Parathyroid adenoma (tissue), 2 donors: ENCODE results near the gene SLC25A53.

ENCODE experiments used
- H2AFZ ChIP-seq: fragments of 300-600 bp; sonication (generic); one replicate; pipeline ENCODE4 v1.7.0; 2017; ENCODE audit warnings: antibody characterized with exemption, mild to moderate bottlenecking
- H3K27ac ChIP-seq: fragments of 300-600 bp; sonication (generic); one replicate; pipeline ENCODE4 v1.7.0; 2017
- H3K27me3 ChIP-seq: fragments of 300-600 bp; sonication (generic); one replicate; pipeline ENCODE4 v1.7.0; 2017; ENCODE audit warnings: low read length; ENCODE audit not compliant: control insufficient read depth, insufficient read depth
- H3K36me3 ChIP-seq: fragments of 300-600 bp; sonication (generic); one replicate; pipeline ENCODE4 v1.7.0; 2017; ENCODE audit warnings: low read length; ENCODE audit not compliant: control insufficient read depth, insufficient read depth
- H3K4me1 ChIP-seq: fragments of 300-600 bp; sonication (generic); one replicate; pipeline ENCODE4 v1.7.0; 2017; ENCODE audit warnings: control low read depth
- H3K4me2 ChIP-seq: fragments of 300-600 bp; sonication (generic); one replicate; pipeline ENCODE4 v1.7.0; 2017; ENCODE audit warnings: low read length
- H3K4me3 ChIP-seq: fragments of 300-600 bp; sonication (generic); one replicate; pipeline ENCODE4 v1.7.0; 2017; ENCODE audit warnings: low read depth, low read length
- H3K79me2 ChIP-seq: fragments of 300-600 bp; sonication (generic); one replicate; pipeline ENCODE4 v1.7.0; 2017; ENCODE audit warnings: control low read depth
- H3K9ac ChIP-seq: fragments of 300-600 bp; sonication (generic); one replicate; pipeline ENCODE4 v1.7.0; 2017; ENCODE audit warnings: mild to moderate bottlenecking
- H3K9me3 ChIP-seq: fragments of 300-600 bp; sonication (generic); one replicate; pipeline ENCODE4 v1.7.0; 2017; ENCODE audit warnings: low read length; ENCODE audit not compliant: control insufficient read depth
- CTCF ChIP-seq: fragments of 300-600 bp; sonication (generic); IDR thresholded peaks from one replicate; pipeline ENCODE4 v1.7.0; 2017; ENCODE audit warnings: antibody characterized with exemption, mild to moderate bottlenecking
- donor health status: primary hyperparathyroidism.

The SLC25A53 gene

GRCh38 chrX:104126856-104127255 lies 30.0 kb downstream of the SLC25A53 start:
- no peak for TF ChIP-seq CTCF
- Histone ChIP-seq H3K4me3 (no peak overlapping the region), H3K27me3 (no peaks in the 10 kb centered on the region), H3K4me1 (no peaks in the 10 kb centered on the region), H3K27ac (no peak overlapping the region), H3K79me2 (no peaks in the 10 kb centered on the region), H3K9me3 (no peaks in the 10 kb centered on the region), H3K36me3 (no peaks in the 10 kb centered on the region), H3K9ac (no peak overlapping the region), H3K4me2 (no peak overlapping the region), H2AFZ (no peak overlapping the region)

- Histone ChIP-seq H3K79me2 (no peaks in the 10 kb centered on the region), H3K4me1 (no peaks in the 10 kb centered on the region), H3K4me3 (no peak overlapping the region), H2AFZ (no peak overlapping the region), H3K9me3 (no peaks in the 10 kb centered on the region), H3K36me3 (no peaks in the 10 kb centered on the region), H3K27me3 (no peaks in the 10 kb centered on the region), H3K27ac (no peak overlapping the region), H3K4me2 (no peak overlapping the region), H3K9ac (no peak overlapping the region)
- TF ChIP-seq CTCF, result no peak
These were observed 34.0 kb downstream of the SLC25A53 start for GRCh38 chrX:104122829-104123228.

- Histone ChIP-seq H3K4me3 (no peak overlapping the region), H3K36me3 (no peaks in the 10 kb centered on the region), H2AFZ (no peak overlapping the region)
These were observed 38.0 kb downstream of the SLC25A53 start for GRCh38 chrX:104118765-104119164.

GRCh38 chrX:104117759-104118158 lies 39.0 kb downstream of the SLC25A53 start:
- H3K27ac ChIP-seq, result no peak overlapping the region
- H3K36me3 ChIP-seq, result no peaks in the 10 kb centered on the region
- no peak overlapping the region for H3K9ac ChIP-seq
- no peaks in the 10 kb centered on the region for H3K9me3 ChIP-seq
- H3K27me3 ChIP-seq, result no peaks in the 10 kb centered on the region
- no peak overlapping the region for H3K4me2 ChIP-seq
- no peaks in the 10 kb centered on the region for H3K4me1 ChIP-seq
- no peak for TF ChIP-seq CTCF
- no peak overlapping the region for H2AFZ ChIP-seq
- H3K4me3 ChIP-seq, result no peak overlapping the region
- H3K79me2 ChIP-seq, result no peaks in the 10 kb centered on the region

More at GRCh38 chrX:104118765-104119164, 38.0 kb downstream of the SLC25A53 start:
- Histone ChIP-seq H3K27ac (no peak overlapping the region), H3K9ac (no peak overlapping the region), H3K4me1 (no peaks in the 10 kb centered on the region), H3K27me3 (no peaks in the 10 kb centered on the region), H3K9me3 (no peaks in the 10 kb centered on the region), H3K4me2 (no peak overlapping the region), H3K79me2 (no peaks in the 10 kb centered on the region)
- no peak for TF ChIP-seq CTCF

- H3K79me2 ChIP-seq, result no peaks in the 10 kb centered on the region
- H3K4me1 ChIP-seq, result no peaks in the 10 kb centered on the region
- no peaks in the 10 kb centered on the region for H3K27me3 ChIP-seq
- no peak overlapping the region for H3K27ac ChIP-seq
- H2AFZ ChIP-seq, result peak overlapping the region; percentile 78
- no peak overlapping the region for H3K9ac ChIP-seq
- no peaks in the 10 kb centered on the region for H3K36me3 ChIP-seq
- peak overlapping the region; percentile 57 for H3K4me2 ChIP-seq
- peak; percentile 63 for TF ChIP-seq CTCF
- H3K9me3 ChIP-seq, result no peaks in the 10 kb centered on the region
- no peak overlapping the region for H3K4me3 ChIP-seq
These were observed 43.4 kb downstream of the SLC25A53 start for GRCh38 chrX:104113222-104113965.
